ENCODE data around the gene KRCC1. TPM values are rescaled to one million over a fixed set of nuclear protein-coding genes. Genes with fewer than 3 reads are reported as not detected.

KRCC1 gene
- 10.7 to 13.9 TPM (median 12.0 TPM) in 5 replicates for total RNA-seq (2022; extraction: Qiagen RNA extraction)

DNA sequence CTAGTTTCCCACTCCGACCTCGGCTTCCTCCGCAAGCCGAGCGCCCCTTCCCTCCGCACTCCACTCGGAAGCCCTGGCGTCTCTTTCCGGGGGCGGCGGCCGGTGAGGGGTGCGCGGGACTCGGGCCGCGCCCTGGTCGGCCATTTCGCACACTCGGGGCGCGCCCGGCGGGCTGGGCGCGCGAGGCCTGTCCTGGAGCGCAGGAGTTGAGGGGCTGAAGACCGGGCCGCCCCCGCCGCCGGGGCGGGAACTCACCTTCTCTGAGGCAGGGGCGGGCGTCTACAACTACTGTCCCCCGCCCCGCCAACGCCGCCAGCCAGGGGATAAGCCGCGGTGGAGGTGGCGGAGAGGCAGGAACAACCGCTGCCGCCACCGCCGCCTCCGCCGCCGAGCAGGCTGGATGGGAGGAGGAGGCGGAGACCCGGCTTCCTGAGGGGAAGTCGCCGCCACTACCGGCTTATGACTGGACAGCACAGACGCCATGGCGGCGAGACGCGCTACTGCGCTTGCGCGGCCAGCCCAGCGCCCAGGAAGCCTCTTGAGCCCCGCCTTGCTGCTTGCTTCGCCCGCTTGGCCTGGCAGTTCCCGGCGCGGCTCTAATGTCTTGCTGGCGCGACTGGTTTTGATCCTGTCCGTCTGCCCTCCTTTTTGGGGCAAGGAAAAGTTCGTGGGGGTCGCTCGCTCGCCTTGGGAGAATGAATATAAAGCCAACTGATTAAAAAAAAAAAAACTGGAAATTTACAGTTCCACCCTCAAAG lies at the start of gene KRCC1:
Gene KRCC1, minus strand, starts transcription at position 413 of the 758 bp plus-strand sequence. CDS start 27,220 bp downstream, outside the sequence.

DNA sequence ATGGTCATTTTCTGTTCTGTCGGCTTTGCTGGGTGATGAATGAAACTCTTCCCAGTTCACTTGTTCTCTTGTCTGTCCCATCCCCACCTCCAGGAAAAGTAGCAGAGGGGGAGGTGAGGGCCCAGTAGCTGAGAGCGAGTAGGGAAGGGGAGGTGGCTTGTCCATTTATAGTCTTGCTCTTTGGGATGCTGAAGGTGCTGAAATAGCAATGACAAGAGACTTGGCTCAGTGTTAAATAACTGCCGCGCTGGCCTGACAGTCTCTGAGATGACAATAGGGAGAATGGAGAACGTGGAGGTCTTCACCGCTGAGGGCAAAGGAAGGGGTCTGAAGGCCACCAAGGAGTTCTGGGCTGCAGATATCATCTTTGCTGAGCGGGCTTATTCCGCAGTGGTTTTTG lies 12.0 kb upstream of the KRCC1 start, which contains the start of gene SMYD1:
Gene SMYD1, plus strand, starts transcription at position 228 of the 400 bp plus-strand sequence. Its CDS starts 40 bp downstream, at position 268.

DNA sequence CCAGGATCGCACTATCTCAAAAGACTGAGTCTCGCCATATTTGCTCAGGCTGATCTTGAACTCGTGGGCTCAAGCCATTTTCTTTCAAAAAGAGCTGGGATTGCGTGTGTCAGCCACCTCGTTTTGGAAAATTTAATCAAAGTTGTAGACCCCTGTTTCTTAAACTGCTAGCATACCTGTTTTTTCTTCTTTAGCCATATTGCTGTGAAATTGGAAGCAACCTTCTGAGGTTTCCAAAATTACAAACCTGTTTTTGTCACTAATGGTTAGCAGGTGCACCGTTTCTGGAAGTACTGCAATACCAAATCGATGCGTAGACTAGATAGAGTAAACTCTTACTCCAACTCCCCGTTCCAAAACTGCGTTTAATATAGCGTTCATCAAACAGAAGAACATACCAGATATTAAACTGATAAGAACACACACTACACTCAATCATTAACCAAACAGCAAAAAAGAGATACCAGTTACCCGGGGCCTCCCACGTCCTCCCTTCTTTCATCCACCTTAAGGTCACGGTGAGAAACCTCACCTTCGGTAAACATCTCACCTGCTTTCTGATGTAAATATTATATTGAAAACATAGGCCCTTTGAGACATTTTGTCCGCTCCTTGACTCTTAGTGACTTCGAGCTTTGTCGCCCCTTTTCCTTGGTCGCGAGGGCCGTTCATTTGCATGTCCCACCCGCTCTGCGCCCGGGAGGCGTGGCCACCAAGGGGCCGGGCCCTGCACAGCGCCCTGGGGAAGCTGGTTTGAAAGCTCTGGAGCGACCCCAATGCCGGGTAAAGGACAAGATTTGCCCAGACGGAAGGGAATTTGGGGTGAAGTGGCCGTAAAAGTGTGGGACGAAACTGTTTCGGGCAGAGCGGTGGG lies 39.3 kb downstream of the KRCC1 start, which contains the start of gene RNU2-63P:
Gene RNU2-63P, minus strand, starts transcription at position 462 of the 874 bp plus-strand sequence.

Other genes starting within 250 kb of the KRCC1 start
- 0.16 to 0.87 TPM in 2 of 5 replicates, not detected in the others for gene RGPD2, start 230.0 kb downstream of the KRCC1 start, total RNA-seq (2022; extraction: Qiagen RNA extraction)
- not detected in 5 replicates for gene RNU2-63P, start 39.2 kb downstream of the KRCC1 start, total RNA-seq (2022; extraction: Qiagen RNA extraction)
- gene SMYD1, start 12.0 kb upstream of the KRCC1 start, total RNA-seq (2022; extraction: Qiagen RNA extraction) = not detected in 5 replicates
- gene FABP1, start 72.3 kb upstream of the KRCC1 start, total RNA-seq (2022; extraction: Qiagen RNA extraction) = not detected in 5 replicates
- not detected in 5 replicates for gene THNSL2, start 114.6 kb upstream of the KRCC1 start, total RNA-seq (2022; extraction: Qiagen RNA extraction)

Data from A549 treated with CORT108297 at 1 μM for 4 hours (cell line).